HG03520 (cell line): ENCODE results near the gene NSD1.
"Not testable (repeated sequence)": the region's sequence is repeated elsewhere in the genome, so short reads cannot be mapped to it uniquely, and the experiment has no call there.

Experiments used
- ATAC-seq: cut with Tn5 transposase; IDR thresholded peaks from one replicate; pipeline ENCODE4 v1.9.1; 2021; ENCODE audit warnings: mild to moderate bottlenecking, moderate library complexity; ENCODE audit not compliant: unreplicated experiment

The NSD1 gene

DNA sequence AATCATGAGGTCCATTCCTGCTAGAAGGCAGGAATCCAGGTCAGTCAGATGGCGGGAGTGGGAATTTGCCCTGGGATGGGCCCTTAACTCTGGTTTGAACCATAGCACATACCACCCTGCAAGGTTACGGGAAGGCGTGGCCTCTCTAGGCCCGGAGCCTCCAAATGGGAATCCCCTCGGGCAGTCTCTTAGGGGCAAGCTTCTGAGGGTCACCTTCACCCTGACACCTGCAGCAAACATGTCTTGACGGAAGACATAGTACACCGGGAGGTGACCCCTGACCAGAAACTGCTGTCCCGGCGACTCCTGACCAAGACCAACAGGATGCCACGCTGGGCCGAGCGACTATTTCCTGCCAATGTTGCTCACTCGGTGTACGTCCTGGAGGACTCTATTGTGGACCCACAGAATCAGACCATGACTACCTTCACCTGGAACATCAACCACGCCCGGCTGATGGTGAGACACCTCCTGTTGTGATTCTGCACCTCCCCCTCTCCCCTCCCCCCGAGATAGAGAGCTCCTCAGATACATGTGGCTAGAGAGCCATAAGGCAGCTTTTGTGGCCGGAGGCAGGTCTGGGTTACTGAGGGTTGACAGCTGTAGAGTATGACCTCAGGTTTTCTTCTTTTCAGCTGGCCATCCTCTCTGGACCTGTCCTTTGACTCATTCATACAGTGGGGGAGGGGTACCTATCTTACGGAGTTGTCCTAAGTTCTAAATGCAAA, 171.0 kb downstream of the NSD1 start:
- no peak for ATAC-seq

DNA sequence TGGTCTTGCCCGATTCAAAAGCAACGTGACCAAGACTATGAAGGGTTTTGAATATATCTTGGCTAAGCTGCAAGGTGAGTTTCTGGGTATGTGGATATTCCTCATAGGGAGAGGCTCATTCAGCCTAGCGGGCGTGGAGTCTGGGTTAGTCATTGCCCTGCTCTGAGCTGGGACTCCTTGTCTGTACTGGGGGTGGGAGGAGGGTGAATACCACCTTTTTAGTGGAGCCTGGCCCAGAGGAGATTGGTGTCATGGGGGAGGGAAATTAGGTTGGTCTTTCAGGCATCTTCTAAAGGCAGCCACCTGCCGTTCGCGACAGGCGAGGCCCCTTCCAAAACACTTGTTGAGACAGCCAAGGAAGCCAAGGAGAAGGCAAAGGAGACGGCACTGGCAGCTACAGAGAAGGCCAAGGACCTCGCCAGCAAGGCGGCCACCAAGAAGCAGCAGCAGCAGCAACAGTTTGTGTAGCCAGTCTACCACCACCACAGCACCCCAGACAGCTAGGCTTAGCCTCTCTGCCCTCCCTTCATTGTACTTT, 172.6 kb downstream of the NSD1 start:
- not testable (repeated sequence) for ATAC-seq

DNA sequence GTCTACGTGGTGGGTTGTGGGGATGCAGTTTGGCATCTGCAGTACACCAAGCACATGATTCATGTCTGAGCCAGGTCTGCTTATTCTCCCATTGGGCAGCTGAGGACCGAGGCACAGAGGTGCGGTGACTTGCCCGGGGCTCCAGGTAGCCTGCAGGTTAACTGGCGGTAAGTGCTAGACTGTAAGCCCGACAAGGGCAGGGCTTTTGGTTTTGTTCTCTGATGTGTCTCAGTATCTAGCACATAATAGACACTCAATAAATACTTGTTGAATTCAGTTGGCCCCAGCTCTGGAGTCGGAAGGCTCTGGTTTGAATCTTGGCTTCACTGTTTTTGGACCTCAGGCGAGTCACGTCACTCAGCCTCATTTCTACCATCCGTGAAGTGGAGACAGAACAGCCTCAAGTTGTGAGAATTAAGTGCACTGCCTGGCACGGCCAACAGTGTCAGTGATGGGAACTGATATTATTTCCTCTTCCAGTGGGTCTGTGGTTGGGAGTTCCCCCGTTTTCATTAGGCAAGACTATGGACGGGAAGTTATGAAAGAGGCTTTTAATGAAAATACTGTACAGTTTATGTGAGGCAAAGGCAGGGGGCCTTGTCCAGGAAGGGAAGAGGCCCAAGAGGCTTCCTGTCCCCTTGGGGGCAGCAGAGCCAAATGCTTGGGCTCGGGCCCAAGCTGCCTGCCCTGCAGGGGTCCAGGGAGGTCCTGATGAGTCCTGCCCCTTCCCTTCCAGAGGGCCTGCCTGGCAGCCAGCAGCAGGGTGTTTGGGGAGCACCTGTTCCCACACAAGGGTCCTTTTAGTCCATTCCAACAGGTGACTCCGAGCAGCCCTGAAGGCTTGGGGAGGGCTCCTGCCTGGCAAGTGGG, 173.3 kb downstream of the NSD1 start:
- ATAC-seq, result no peak

DNA sequence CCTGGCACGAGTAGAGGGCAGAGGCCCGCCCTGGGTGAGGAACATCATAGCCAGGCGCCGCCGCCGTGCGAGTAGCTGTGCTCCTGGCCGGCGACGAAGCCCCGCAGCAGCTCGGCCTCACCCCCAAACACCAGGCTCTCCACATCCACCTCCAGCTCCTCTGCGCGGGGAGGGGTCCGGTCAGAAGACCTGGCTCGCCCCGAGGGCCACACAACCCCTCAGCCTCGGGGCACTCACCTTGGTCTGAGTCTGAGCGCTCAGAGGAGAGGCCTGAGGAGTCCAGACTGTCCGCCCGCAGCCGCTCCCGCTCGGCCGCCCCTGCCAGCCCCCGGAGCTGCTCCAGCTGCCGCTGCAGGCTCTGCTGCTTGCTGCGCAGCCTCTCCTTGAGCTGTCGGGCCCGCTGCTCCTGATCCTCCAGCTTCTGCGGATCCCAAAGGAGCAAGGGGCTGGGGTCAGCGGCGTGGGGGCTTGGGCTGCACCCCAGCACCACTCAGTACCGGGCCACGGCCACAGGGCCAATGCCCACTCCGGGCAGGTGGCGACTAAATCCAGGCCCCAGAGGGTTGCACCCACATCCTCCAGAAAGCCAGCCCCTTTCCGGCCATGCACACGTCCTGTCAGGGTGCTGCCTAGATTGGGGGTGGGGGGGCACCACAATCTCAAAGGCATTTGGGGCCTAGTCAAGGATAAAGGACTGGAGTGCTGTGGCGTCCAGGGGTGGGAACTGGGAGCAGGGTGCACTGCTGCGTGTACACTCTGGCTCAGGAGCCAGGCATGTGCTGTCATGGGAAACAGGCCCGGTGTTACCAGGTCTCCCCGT, 174.2 kb downstream of the NSD1 start:
- ATAC-seq, result no peak

DNA sequence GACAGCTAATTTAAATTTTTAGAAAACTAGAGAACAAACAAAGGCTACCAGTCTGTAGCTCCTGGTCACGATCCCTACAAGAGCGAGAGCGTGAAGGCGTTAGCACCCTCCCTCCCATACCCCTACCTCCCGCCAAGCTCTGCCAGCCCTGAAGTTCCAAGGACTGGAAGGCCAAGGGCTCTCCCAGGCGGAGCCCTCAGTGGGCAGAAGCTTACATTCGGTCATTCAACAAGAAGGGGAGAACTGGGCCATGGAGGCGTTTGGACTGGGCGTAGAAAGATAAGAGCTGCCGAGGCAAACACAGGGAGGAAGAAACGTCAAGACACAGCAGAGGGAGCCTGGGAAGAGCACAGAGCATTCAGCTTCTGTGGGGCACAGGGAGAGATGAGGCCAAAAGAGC, 175.2 kb downstream of the NSD1 start:
- ATAC-seq, result no peak

DNA sequence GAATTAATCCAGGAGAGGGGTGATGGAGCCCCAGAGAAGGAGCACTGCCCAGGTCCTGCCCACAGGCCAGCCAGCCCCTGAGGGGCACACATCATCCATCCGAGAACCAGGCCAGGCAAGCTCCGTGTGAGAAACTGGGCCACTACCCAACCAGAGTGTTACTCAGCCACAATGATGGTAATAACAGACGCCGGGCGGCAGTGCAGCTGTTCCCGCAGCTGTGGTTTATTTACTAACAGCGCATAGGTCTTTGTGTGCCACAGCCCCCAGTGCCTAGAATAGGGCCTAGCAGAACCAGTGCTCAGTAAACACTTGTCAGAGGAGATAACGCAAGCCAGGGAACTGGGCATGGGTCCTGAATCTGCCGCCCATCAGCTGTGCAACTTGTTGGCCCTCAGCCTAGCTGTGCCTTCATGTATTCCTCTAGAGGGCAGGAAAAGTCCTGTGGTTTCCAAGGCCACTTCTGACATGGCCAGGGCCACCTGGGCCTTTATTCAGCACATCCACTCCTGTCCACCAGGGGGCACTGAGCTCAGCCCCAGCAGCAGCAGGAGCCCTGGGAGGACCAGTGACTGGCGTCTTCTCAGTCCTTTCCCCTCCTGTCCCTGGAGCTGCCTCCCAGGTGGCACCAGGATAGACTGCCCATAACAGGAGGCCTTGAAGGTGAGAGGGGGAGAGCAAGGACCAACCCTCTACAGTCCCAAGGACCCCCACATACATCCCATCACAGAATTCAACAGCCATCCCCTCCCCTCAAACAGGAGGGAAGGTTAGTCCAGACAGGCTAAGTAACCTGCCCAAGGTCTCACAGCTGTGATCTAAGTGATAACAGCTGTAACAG, 176.0 kb downstream of the NSD1 start:
- no peak for ATAC-seq

DNA sequence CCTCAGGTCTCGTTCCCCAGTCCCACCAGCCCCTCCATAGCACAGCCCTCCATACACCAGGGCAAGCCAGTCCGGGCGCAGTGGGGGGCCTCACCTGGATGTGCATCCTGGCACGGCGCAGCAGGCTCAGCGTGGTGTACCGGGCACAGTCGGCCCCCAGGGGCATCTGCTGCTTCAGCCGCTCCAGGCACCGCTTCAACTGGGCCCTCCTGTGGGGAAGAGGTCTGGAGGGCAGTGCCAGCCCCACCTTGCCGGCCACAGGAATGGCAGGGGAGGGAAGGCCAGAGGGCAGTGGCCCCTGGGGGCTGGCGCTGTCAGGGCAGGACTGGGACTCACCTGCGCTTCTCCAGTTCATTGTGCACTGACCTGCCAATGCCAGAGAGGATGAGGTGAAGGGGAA, 176.8 kb downstream of the NSD1 start:
- no peak for ATAC-seq

DNA sequence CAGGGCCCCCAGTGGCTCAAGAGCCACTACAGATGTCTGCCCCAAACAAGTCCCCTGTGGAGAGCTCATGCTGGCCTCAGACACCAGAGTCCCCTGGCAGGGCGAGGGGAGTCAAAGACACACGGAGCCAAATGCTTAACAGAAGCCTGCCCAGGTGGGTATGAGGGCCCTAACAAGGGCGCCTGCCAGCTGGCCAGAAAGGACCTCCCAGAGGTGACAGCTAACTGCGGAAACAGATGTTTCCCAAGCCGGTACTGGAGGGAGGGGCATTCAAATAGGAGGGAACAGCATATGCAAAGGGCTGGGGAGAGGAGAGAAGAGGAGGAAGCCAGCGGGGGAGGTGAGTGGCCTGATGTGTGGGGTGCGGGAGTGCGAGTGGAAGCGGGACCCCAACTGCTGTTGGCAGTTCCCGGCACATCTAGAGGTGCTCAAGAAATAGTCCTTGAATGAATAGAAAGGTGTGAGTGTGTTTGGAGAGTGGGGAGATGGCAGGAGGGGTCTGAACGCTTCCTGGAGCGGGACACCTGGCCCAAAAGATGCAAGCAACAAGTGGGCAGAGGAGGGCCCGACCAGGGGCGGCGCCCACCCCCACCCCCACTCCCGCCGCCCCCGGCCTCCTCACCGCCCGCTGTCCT, 177.3 kb downstream of the NSD1 start:
- ATAC-seq, result no peak

DNA sequence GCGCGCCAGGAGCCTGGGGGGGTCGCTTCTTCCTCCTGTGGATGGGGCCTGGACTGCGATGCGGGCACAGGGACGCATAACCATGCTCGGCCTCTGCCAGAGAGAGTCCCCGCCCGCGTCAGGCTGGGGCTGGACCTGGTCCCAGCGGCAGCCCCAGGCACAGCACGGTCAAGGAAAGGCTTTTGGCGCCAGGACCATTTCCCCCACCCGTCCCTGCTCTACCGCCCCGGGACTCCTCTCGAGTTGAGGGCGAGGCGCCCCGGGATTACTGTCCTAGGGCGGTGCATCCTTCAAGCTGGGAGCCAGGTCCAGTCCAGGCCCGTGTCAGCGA, 177.8 kb downstream of the NSD1 start:
- no peak for ATAC-seq

DNA sequence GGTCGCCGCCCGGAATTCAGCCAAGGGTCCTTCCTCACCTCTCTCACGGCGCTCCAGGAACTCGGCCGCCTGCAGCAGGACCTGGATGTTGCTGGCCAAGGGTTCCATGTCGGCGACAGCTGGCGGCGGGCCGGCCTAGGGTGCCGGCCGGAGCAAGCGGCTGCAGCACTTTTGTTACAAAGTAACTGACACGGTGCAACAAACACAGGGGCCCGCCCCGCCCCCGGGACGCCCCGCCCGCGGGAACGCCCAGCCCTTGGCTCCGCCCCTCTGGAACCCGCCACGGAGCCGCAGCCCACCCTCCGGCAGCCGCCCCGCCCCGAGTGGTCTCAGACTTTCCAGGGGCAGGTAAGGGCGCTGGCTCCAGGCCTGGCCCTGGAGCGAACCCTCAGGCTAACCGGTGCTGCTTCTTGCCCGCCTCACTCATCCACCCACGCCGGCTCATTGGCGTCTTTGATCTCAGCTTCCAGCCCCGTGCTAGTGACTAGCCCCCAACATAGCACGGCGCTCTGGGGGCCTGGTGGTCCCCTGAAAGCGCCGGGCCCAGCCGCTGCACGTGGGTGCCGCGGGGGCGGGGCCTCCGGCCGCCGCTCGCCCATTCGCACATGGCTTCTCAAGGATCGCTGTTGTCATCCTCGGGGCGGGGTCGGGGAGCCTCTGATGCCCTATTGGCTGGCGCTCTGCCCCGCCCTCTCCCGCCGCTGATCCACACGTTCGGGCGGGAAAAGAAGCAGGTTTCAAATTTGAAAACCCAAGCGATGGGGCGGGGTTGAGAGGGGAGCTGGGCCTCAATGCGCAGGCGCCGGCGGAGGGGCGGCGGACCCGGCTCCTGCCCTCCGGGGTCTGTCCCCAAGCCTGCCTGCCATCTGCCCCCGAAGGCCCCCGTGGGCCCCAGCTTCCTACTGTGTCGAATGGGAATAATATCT, 178.4 kb downstream of the NSD1 start, which contains the start of gene MXD3:
TSS of gene MXD3 (minus strand) at position 176 of the 926 bp plus-strand sequence. CDS start at position 108, 68 bp downstream.
- ATAC-seq, result peak; percentile 70

DNA sequence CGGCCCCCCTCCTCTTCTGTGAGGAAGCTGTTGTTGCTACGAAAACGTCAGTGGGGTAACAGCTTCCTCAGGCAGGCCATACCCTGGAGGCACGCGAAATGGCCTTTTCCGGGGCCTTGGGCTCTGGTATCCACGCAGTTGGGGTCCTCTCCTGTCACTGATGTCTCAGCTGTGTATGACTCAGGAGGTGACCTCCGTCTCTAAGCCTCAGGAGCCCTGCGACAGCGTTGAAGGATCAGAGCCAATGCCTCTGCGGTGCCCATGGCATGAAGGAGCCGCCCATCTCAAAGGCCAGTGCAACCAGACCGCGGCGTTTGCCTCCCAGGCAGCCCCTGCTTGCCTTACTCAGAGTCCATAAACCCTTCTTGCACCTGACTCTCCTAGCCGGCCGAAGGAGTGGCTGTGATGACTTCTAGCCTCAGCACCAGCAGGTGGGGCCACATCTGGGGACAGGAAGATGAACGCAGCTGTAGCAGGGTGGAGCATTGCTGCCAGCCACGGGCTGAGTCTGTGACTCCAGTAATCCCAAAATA, 179.1 kb downstream of the NSD1 start:
- peak; percentile 6 for ATAC-seq

DNA sequence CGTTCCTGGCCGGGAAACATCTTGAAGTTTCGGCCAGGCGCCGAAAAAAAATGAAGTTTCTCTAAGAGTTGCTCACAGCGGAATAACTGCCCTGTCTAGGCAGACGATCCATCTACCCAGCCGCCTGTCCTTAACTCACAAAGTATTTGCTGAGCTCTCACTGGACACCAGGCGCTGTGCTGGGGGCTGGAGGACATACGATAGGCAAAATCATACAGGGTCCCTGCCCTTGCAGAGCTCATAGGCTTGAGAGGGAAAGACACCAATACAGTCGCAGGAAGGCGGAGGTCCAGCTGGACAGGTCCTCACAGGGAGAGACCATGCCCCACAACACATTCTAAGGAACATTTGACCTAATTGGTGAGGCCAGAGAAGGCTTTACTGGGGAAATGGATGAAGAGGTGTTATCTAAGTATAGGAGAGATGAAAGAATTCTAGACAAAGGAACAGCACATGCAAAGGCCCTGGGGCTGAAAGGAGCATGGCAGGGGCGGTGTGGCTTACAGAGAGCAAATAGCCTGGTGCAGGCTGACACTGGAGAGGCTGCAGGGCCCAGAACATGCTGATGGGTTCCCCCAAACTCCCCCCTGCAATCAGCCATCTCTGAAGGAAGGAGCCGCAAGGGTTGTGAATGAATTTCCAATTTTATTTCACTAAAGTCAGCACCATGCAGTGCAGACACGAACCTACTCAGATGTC, 180.1 kb downstream of the NSD1 start:
- ATAC-seq, result no peak

DNA sequence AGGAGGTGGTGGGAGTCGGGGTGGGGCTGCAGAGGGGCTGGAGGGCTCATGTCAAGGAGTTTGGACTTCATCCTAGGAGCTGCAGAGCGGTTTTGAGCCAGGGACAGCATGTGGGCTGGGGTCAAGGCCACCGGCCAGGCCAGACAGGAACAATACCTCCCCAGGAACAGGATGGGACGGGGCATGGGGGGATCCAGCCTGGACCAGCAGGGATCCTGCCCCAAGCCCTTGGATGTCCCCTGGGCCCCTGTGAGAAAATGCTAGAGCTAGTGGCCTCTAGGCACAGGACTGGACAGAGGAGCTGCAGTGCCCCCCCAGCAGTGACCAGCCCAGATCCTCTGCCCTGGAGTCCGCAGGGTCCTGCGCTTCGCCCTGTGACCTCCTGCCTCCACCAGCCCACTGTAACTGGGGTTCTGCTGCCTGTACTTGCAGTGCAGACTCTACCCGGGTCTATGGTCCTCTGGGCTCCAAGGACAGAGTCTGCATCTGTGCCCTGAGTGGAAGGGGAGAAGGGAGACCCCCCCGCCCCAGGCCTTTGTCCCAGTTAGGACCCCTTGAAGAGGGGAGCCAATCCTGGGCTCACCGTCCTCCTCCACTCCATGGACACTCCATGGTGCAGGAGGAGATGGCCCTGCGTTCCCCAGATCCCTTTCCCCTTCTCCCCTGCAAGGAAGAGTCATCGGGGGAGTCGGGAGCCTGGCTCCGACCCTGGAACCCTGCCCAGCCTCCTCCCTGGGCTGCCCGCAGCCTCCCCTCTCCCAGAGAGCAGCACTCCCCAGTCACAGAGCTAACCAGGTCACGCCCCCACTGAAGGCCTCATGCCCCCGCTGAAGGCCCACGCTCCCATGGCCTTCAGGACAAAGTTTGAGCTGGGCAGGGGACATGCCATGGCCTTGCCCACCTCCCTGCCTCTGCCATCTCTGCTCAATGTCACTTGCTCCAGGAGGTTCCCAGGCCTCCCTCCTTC, 181.1 kb downstream of the NSD1 start:
- no peak for ATAC-seq

DNA sequence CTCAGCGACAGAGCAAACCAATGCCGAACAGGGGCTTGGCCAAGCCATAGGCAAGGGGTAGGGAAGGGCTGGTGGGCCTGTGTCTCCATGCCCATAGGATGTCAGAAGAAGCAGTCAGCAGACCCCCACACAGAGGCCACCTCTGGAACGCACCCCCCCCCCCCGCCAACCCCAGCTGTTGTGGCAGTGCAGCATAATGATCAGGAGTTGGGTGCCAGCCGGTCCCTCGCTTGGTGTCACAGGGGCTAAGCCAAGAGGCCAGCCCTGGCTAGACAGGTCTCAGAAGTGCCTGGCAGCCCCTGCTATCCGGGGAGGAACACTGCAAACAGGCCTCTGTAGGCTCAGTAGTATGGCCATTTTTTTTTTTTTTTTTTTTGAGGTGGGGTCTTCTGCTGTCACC, 181.8 kb downstream of the NSD1 start:
- ATAC-seq, result no peak

DNA sequence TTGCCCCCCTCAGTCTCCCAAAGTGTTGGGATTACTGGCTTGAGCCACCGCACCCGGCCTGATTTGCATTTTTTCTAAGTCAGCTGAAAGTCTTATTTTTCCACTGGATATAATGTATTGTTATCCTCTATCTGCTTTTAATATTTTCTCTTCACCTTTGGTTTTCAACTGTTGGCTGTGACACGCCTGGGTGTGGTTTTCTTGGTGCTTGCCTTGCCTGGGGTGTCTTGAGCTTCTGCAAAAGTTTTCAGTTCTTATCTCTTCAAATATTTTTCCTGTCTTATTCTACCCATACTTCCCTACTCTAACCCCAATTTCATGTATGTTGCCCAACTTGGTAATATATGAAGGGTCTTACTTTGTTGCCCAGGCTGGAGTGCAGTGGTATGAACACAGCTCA, 182.4 kb downstream of the NSD1 start:
- ATAC-seq, result no peak

DNA sequence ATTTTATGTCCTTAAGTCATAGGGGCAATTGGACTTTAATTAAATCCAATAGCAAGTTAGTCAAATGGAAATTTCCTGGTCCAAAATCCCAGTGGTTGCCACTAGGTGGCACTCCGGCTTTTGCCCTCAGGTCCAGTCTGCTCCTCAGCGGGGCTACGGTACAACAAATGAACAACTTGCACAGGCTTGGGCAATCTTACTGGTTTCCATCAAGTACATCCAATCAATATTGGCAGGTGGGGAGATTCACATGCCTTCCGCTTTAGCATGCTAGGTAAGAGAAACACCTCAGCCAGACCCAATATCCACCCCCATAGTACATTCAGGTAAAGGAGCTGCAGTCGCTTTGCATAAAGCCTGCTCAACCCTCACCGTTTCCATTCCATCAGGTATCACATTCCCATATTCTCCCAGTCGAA, 184.4 kb downstream of the NSD1 start:
- ATAC-seq, result no peak
